WTC11 (cell line): ENCODE data around the gene OR2M2. TPM values are rescaled to one million over a fixed set of nuclear protein-coding genes. Genes with fewer than 3 reads are reported as not detected.

Experiments
- ATAC-seq: fragments of 200-7000 bp; cut with Tn5 transposase; 2 replicates; pipeline ENCODE4 v1.10.0; 2021; ENCODE audit warnings: mild to moderate bottlenecking, moderate library complexity
- CTCF ChIA-PET: fragments of 300-600 bp; sonication (Branson Sonifier 250); formaldehyde crosslinking; loops from one replicate; lab custom pipeline; 2021; ENCODE audit warnings: antibody characterized with exemption; lab: Charles Lee
- POLR2A ChIA-PET: fragments of 350-600 bp; sonication (Branson Sonifier 250); formaldehyde crosslinking; loops from one replicate; lab custom pipeline; 2021; ENCODE audit warnings: antibody characterized with exemption; lab: Charles Lee
- DNase-seq: peaks from one replicate; pipeline ENCODE4 v3.0.0; 2021; ENCODE audit warnings: low spot score
- H3K27ac Mint-ChIP-seq: 2 replicates; pipeline ENCODE4 v1.8.0; 2021; ENCODE audit warnings: mixed read lengths
- H3K27me3 Mint-ChIP-seq: 2 replicates; pipeline ENCODE4 v1.8.0; 2021; ENCODE audit warnings: low read depth, mild to moderate bottlenecking, moderate library complexity, mixed read lengths
- H3K36me3 Mint-ChIP-seq: 2 replicates; pipeline ENCODE4 v1.8.0; 2021; ENCODE audit warnings: mixed read lengths
- H3K4me1 Mint-ChIP-seq: 2 replicates; pipeline ENCODE4 v1.8.0; 2022; ENCODE audit warnings: mixed read lengths
- H3K4me3 Mint-ChIP-seq: 2 replicates; pipeline ENCODE4 v1.8.0; 2021; ENCODE audit warnings: mild to moderate bottlenecking, moderate library complexity, mixed read lengths
- H3K9me3 Mint-ChIP-seq: 2 replicates; pipeline ENCODE4 v1.8.0; 2021; ENCODE audit warnings: mixed read lengths
- ARID4B ChIP-seq: sonication (generic); formaldehyde crosslinking; IDR thresholded peaks from 2 replicates; pipeline ENCODE4 v1.8.0; 2023; ENCODE audit warnings: missing genetic modification reagents, mild to moderate bottlenecking, borderline replicate concordance
- ATF6 ChIP-seq: sonication (generic); formaldehyde crosslinking; IDR thresholded peaks from 2 replicates; pipeline ENCODE4 v1.8.1; 2023; ENCODE audit warnings: mild to moderate bottlenecking, missing genetic modification reagents
- EMX1 ChIP-seq: fragments of 250-450 bp; sonication (Bioruptor Pico); IDR thresholded peaks from 2 replicates; pipeline ENCODE4 v1.8.0; 2021; ENCODE audit warnings: mild to moderate bottlenecking
- FOXK1 ChIP-seq: sonication (generic); formaldehyde crosslinking; IDR thresholded peaks from 2 replicates; pipeline ENCODE4 v1.8.0; 2022; ENCODE audit warnings: mild to moderate bottlenecking, moderate library complexity, missing genetic modification reagents
- HMGA2 ChIP-seq: fragments of 250-450 bp; sonication (Bioruptor Pico); IDR thresholded peaks from 2 replicates; pipeline ENCODE4 v1.4.0; 2021; ENCODE audit warnings: mild to moderate bottlenecking, moderate library complexity
- KAT7 ChIP-seq: sonication (generic); formaldehyde crosslinking; IDR thresholded peaks from 2 replicates; pipeline ENCODE4 v1.8.1; 2023; ENCODE audit warnings: missing genetic modification reagents, mild to moderate bottlenecking, borderline replicate concordance
- MLX ChIP-seq: sonication (generic); formaldehyde crosslinking; IDR thresholded peaks from 2 replicates; pipeline ENCODE4 v1.8.1; 2023; ENCODE audit warnings: mild to moderate bottlenecking, missing genetic modification reagents, moderate library complexity
- OVOL2 ChIP-seq: fragments of 250-450 bp; sonication (Bioruptor Pico); IDR thresholded peaks from 2 replicates; pipeline ENCODE4 v1.9.0; 2021; ENCODE audit warnings: mild to moderate bottlenecking, borderline replicate concordance
- RELA ChIP-seq: sonication (generic); formaldehyde crosslinking; IDR thresholded peaks from 2 replicates; pipeline ENCODE4 v1.8.1; 2022; ENCODE audit warnings: missing genetic modification reagents, mild to moderate bottlenecking, borderline replicate concordance
- SMAD4 ChIP-seq: sonication (generic); formaldehyde crosslinking; IDR thresholded peaks from 2 replicates; pipeline ENCODE4 v1.8.0; 2022; ENCODE audit warnings: mild to moderate bottlenecking, missing genetic modification reagents
- STAT6 ChIP-seq: sonication (generic); formaldehyde crosslinking; conservative IDR thresholded peaks from 2 replicates; pipeline ENCODE4 v1.8.1; 2023; ENCODE audit warnings: mild to moderate bottlenecking, low read depth, missing genetic modification reagents, moderate library complexity
- ZNF219 ChIP-seq: sonication (generic); formaldehyde crosslinking; IDR thresholded peaks from 2 replicates; pipeline ENCODE4 v1.8.0; 2023; ENCODE audit warnings: missing genetic modification reagents, mild to moderate bottlenecking, borderline replicate concordance
- ZNF232 ChIP-seq: sonication (generic); formaldehyde crosslinking; IDR thresholded peaks from 2 replicates; pipeline ENCODE4 v1.8.0; 2022; ENCODE audit warnings: mild to moderate bottlenecking, missing genetic modification reagents
- ZNF281 ChIP-seq: sonication (generic); formaldehyde crosslinking; IDR thresholded peaks from 2 replicates; pipeline ENCODE4 v1.8.0; 2023; ENCODE audit warnings: mild to moderate bottlenecking, missing genetic modification reagents
- ZNF416 ChIP-seq: fragments of 250-450 bp; sonication (Bioruptor Pico); IDR thresholded peaks from 2 replicates; pipeline ENCODE4 v1.9.0; 2021; ENCODE audit warnings: mild to moderate bottlenecking, inconsistent platforms
- total RNA-seq: library from RNA; stranded (reverse); gene quantifications from 3 replicates; pipeline ENCODE4 v1.2.3, GENCODE V29; 2021
- TF ChIP-seq, protein P1 (sequence below): fragments of 200-600 bp; IDR thresholded peaks from 2 replicates; pipeline ENCODE4 v1.8.0; 2022; ENCODE audit warnings: antibody characterized with exemption
- TF ChIP-seq, protein P2 (sequence below): fragments of 250-450 bp; sonication (Bioruptor Pico); IDR thresholded peaks from 2 replicates; pipeline ENCODE4 v1.9.0; 2021; ENCODE audit warnings: mild to moderate bottlenecking

The OR2M2 gene
- total RNA-seq, 1 experiment from 2014 or later: not detected

DNA sequence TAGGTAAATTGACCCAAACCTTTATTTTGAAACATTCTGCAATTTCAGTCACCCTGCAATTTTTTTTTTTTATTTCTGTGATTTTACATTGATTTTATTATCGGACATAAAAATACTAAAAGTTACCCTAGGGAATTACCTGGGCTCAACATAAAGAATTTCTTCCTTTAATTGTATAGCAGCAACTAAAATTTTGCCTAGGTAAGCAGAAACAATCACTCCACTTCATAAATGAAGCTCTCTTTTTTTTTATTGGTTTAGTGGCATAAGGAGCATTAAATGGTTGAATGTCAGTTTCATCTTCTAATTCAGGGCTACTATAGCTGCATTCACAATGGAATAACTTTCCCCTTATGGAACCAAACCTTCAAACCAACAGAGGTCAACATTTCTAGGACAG lies 41.3 kb downstream of the OR2M2 start:
- Mint-ChIP-seq H3K4me3 (no peak overlapping the region), H3K36me3 (peaks cover 66% of the 10 kb centered on the region), H3K27ac (no peak overlapping the region), H3K4me1 (no peaks in the 10 kb centered on the region), H3K9me3 (peaks cover 77% of the 10 kb centered on the region), H3K27me3 (peaks cover 5% of the 10 kb centered on the region)
- TF ChIP-seq STAT6 (CRISPR knock-in tag) (no peak), MLX (CRISPR knock-in tag) (no peak), ARID4B (no peak), HMGA2 (CRISPR knock-in tag) (no peak), ZNF219 (CRISPR knock-in tag) (no peak), FOXK1 (CRISPR knock-in tag) (no peak), RELA (CRISPR knock-in tag) (no peak)
- ChIA-PET CTCF (no interaction called here), POLR2A (no interaction called here)
- ATAC-seq (no peak), DNase-seq (no peak)

- H3K4me3 Mint-ChIP-seq: no peak overlapping the region
- H3K27me3 Mint-ChIP-seq: peaks cover 8% of the 10 kb centered on the region
- ATAC-seq (no peak), DNase-seq (no peak)
- peaks cover 67% of the 10 kb centered on the region for H3K36me3 Mint-ChIP-seq
- CTCF ChIA-PET: no interaction called here
- no peaks in the 10 kb centered on the region for H3K4me1 Mint-ChIP-seq
- no peak overlapping the region for H3K27ac Mint-ChIP-seq
- peaks cover 74% of the 10 kb centered on the region for H3K9me3 Mint-ChIP-seq
- POLR2A ChIA-PET: no interaction called here
- TF ChIP-seq ZNF281 (CRISPR knock-in tag) (no peak), SMAD4 (CRISPR knock-in tag) (no peak), ATF6 (no peak), EMX1 (CRISPR knock-in tag) (no peak), ZNF416 (CRISPR knock-in tag) (no peak), OVOL2 (CRISPR knock-in tag) (no peak), KAT7 (CRISPR knock-in tag) (no peak), ZNF232 (CRISPR knock-in tag) (no peak)
- TF ChIP-seq, protein P1, sequence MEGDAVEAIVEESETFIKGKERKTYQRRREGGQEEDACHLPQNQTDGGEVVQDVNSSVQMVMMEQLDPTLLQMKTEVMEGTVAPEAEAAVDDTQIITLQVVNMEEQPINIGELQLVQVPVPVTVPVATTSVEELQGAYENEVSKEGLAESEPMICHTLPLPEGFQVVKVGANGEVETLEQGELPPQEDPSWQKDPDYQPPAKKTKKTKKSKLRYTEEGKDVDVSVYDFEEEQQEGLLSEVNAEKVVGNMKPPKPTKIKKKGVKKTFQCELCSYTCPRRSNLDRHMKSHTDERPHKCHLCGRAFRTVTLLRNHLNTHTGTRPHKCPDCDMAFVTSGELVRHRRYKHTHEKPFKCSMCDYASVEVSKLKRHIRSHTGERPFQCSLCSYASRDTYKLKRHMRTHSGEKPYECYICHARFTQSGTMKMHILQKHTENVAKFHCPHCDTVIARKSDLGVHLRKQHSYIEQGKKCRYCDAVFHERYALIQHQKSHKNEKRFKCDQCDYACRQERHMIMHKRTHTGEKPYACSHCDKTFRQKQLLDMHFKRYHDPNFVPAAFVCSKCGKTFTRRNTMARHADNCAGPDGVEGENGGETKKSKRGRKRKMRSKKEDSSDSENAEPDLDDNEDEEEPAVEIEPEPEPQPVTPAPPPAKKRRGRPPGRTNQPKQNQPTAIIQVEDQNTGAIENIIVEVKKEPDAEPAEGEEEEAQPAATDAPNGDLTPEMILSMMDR: no peak
- TF ChIP-seq, protein P2, sequence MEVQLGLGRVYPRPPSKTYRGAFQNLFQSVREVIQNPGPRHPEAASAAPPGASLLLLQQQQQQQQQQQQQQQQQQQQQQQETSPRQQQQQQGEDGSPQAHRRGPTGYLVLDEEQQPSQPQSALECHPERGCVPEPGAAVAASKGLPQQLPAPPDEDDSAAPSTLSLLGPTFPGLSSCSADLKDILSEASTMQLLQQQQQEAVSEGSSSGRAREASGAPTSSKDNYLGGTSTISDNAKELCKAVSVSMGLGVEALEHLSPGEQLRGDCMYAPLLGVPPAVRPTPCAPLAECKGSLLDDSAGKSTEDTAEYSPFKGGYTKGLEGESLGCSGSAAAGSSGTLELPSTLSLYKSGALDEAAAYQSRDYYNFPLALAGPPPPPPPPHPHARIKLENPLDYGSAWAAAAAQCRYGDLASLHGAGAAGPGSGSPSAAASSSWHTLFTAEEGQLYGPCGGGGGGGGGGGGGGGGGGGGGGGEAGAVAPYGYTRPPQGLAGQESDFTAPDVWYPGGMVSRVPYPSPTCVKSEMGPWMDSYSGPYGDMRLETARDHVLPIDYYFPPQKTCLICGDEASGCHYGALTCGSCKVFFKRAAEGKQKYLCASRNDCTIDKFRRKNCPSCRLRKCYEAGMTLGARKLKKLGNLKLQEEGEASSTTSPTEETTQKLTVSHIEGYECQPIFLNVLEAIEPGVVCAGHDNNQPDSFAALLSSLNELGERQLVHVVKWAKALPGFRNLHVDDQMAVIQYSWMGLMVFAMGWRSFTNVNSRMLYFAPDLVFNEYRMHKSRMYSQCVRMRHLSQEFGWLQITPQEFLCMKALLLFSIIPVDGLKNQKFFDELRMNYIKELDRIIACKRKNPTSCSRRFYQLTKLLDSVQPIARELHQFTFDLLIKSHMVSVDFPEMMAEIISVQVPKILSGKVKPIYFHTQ: no peak
These were observed 50.9 kb downstream of the OR2M2 start for GRCh38 chr1:248225537-248225936.
